Bronchial epithelial cell (primary cell): ENCODE results near the gene TMEM259. TPM values are rescaled to one million over a fixed set of nuclear protein-coding genes. Genes with fewer than 3 reads are reported as not detected.

Experiments used
- DNase-seq: peaks from one replicate; pipeline ENCODE4 v3.0.0-alpha.2; 2010; ENCODE audit warnings: low read depth
- FAIRE-seq: peaks from 2 replicates; lab custom pipeline; 2011; peaks lifted over from hg19 to GRCh38; lab: Jason Lieb, UNC
- H3K27me3 ChIP-seq: 2 replicates; pipeline ENCODE4 v1.5.1; 2011; ENCODE audit warnings: low read length; ENCODE audit not compliant: control insufficient read depth, insufficient read depth
- H3K36me3 ChIP-seq: 2 replicates; pipeline ENCODE4 v1.5.1; 2011; ENCODE audit warnings: low read length; ENCODE audit not compliant: control insufficient read depth, insufficient read depth
- H3K4me3 ChIP-seq: 2 replicates; pipeline ENCODE4 v1.5.1; 2011; ENCODE audit warnings: mild to moderate bottlenecking, low read depth, low read length, control low read depth
- CTCF ChIP-seq: IDR thresholded peaks from 2 replicates; pipeline ENCODE4 v1.5.1; 2011; ENCODE audit warnings: mild to moderate bottlenecking, moderate library complexity, low read length, control low read depth, inconsistent platforms; ENCODE audit not compliant: insufficient read depth, severe bottlenecking
- total RNA-seq: library from RNA; depleted of rRNA; stranded (reverse); fragments of >200 nt; gene quantifications from 2 replicates; pipeline ENCODE4 v1.2.1, GENCODE V29; 2014

The TMEM259 gene
- total RNA-seq, 1 donor from 2014 or later, result 54.8 TPM

DNA sequence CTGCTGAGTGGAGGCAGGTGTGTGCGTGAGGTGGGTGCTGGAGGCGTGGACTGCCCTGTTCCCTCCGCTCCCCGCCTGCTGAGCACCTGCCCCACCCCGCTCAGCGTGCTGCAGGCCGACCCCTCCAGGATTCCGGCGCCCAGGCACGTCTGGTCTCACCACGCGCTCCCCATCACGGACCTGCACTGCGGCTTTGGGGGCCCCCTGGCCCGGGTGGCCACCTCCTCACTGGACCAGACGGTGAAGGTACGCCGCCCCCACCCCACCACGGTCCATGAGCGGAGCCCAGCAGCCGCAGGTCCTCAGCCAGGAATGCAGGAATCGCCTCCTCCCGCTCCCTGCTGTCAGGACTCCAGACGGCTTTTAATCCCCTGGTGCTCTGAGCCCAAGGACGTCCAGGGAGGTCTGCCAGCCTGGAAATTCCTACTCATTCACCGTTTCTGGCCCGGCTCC lies 30.8 kb downstream of the TMEM259 start:
- Histone ChIP-seq H3K4me3 (no peak overlapping the region), H3K27me3 (no peaks in the 10 kb centered on the region), H3K36me3 (peaks cover 28% of the 10 kb centered on the region)
- DNase-seq (no peak), FAIRE-seq (no peak)
- TF ChIP-seq CTCF, result no peak

DNA sequence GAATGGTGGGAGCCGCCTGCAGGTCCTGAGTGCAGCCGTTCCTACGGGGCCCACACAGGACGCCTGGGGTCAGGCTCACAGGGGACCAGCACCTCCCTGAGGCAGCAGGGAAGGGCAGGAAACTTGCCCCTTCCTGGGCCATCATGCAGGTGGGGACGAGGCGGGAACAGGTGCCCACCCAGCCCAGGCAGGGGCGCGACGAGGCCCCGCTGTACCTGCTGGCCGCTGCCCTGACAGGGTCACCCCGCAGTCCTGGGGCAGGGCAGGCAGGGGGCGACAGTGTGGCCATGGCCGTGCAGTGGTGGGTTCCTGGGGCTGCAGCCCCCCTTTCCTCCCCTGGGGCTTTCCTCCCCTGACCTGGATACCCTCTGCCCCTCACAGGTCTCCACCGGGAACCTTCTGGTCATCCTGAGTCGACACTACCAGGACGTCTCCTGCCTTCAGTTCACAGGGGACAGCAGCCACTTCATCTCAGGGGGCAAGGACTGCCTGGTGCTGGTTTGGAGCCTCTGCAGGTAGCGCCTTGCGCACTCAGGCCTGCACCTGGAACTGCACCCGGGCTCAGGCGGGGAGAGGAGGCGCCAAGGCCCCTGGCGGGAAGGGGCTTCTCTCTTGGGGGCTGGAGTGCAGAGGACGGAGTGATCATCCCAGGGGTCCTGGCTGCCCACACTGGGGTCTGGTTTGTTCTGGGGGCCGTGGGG lies 31.4 kb downstream of the TMEM259 start:
- Histone ChIP-seq H3K4me3 (no peak overlapping the region), H3K27me3 (no peaks in the 10 kb centered on the region), H3K36me3 (peaks cover 28% of the 10 kb centered on the region)
- TF ChIP-seq CTCF, result peak; percentile 31
- DNase-seq, result no peak
- FAIRE-seq, result no peak

DNA sequence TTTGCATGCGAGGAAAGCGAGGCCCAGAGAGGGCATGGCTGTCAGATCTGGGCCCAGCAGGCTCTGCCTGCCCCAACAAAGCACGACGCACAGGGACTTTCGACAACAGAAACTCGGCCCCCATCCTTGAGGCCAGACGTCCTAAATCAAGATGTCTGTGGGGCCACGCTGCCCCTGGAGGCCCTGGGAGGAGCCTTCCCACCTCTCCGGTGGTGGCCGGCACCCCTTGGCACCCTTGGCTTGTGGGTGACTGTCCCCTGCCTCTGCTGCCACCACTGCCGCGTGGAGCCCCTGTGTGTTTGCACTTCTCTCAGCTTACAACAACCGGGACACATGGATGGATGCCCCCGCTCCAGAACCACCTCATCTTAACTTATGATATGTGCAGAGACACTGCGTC lies 32.4 kb downstream of the TMEM259 start:
- DNase-seq (no peak), FAIRE-seq (no peak)
- peaks cover 25% of the 10 kb centered on the region for H3K36me3 ChIP-seq
- TF ChIP-seq CTCF, result no peak
- H3K27me3 ChIP-seq, result no peaks in the 10 kb centered on the region
- H3K4me3 ChIP-seq, result no peak overlapping the region

- no peak for FAIRE-seq
- DNase-seq, result no peak
- no peak for TF ChIP-seq CTCF
- H3K36me3 ChIP-seq, result peaks cover 25% of the 10 kb centered on the region
- no peak overlapping the region for H3K4me3 ChIP-seq
- H3K27me3 ChIP-seq, result no peaks in the 10 kb centered on the region
Measured at GRCh38 chr19:988081-988480, 32.8 kb downstream of the TMEM259 start.

DNA sequence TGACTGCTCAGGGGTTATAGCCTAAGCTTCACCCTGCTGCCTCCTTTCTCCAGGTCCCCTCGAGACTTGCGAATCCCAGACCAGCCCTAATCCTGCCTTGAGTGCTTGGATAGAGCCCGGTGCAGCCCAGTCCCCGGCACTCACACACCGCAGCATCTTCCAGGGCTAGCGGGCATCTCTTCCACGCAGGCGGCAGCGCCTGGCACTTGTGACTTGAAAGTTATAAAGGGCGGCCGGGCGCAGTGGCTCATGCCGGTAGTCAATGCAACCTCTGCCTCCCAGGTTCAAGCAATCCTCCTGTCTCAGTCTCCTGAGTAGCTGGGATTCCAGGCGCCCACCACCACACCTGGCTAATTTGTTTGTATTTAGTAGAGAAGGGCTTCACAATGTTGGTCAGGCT lies 34.8 kb downstream of the TMEM259 start:
- DNase-seq (no peak), FAIRE-seq (no peak)
- no peak for TF ChIP-seq CTCF
- no peaks in the 10 kb centered on the region for H3K27me3 ChIP-seq
- peaks cover 24% of the 10 kb centered on the region for H3K36me3 ChIP-seq
- H3K4me3 ChIP-seq, result no peak overlapping the region
